B cell (primary cell): Measurements from ENCODE around the gene SLAMF9. TPM values are rescaled to one million over a fixed set of nuclear protein-coding genes. Genes with fewer than 3 reads are reported as not detected.

Experiments
- ATAC-seq: fragments of 200-7000 bp; cut with Tn5 transposase; one replicate; pipeline ENCODE4 v1.10.0; 2021; ENCODE audit warnings: low read depth, mild to moderate bottlenecking, moderate number of reproducible peaks, moderate library complexity
- CTCF ChIA-PET: fragments of 350-600 bp; sonication (Branson Sonifier 250); formaldehyde crosslinking; loops from one replicate; lab custom pipeline; 2021; ENCODE audit warnings: antibody characterized with exemption, inconsistent platforms; lab: Charles Lee
- POLR2A ChIA-PET: fragments of 350-600 bp; sonication (Branson Sonifier 250); formaldehyde crosslinking; loops from one replicate; lab custom pipeline; 2021; ENCODE audit warnings: antibody characterized with exemption; lab: Charles Lee
- DNase-seq: peaks from one replicate; pipeline ENCODE4 v3.0.0; 2013
- H2AFZ ChIP-seq: 2 replicates; pipeline ENCODE4 v1.6.1; 2012; ENCODE audit warnings: mild to moderate bottlenecking, low read depth, low read length; ENCODE audit not compliant: insufficient read depth, poor library complexity, severe bottlenecking
- H3K27ac ChIP-seq, 2 donors: 1 replicate in 1 of 2; 2 replicates in 1 of 2; pipeline ENCODE4 v1.5.1; 2012 to 2013; ENCODE audit warnings: low read length in 2 of 2, mild to moderate bottlenecking in 2 of 2, moderate library complexity in 1 of 2
- H3K27me3 ChIP-seq, 4 experiments: fragments of 200-600 bp in 1 of 4; sonication (generic) in 1 of 4; replicated peaks in 1 of 4; 1 replicate in 2 of 4; 2 replicates in 2 of 4; pipeline versions ENCODE4 v1.6.1 to v1.7.0; 2013 to 2016; ENCODE audit warnings: low read length in 3 of 4, mild to moderate bottlenecking in 2 of 4, mixed read lengths in 1 of 4, moderate library complexity in 1 of 4; ENCODE audit not compliant: insufficient read depth in 4 of 4, control insufficient read depth in 3 of 4; ENCODE audit errors: control extremely low read depth in 1 of 4
- H3K36me3 ChIP-seq, 2 experiments: replicated peaks in 1 of 2; 1 replicate in 1 of 2; 2 replicates in 1 of 2; pipeline versions ENCODE4 v1.6.1 to v1.7.1; 2013; ENCODE audit warnings: low read length in 1 of 2; ENCODE audit not compliant: insufficient read depth in 2 of 2, control insufficient read depth in 1 of 2; ENCODE audit errors: control extremely low read depth in 1 of 2, extremely low read depth in 1 of 2
- H3K4me1 ChIP-seq, 2 donors: fragments of 200-600 bp in 1 of 2; sonication (generic) in 1 of 2; 1 replicate in 1 of 2; 2 replicates in 1 of 2; pipeline versions ENCODE4 v1.5.1 to v1.6.1; 2013 to 2017; ENCODE audit warnings: low read length in 2 of 2; ENCODE audit not compliant: control insufficient read depth in 2 of 2, insufficient read depth in 2 of 2
- H3K4me2 ChIP-seq: replicated peaks from 2 replicates; pipeline ENCODE3; 2012; ENCODE audit warnings: mild to moderate bottlenecking, low read depth, low read length; ENCODE audit not compliant: poor library complexity, severe bottlenecking
- H3K4me3 ChIP-seq, 5 experiments: fragments of 200-600 bp in 1 of 5; sonication (generic) in 1 of 5; 1 replicate in 3 of 5; 2 replicates in 2 of 5; pipeline versions ENCODE4 v1.5.1 to v1.7.0; 2011 to 2016; ENCODE audit warnings: low read length in 4 of 5, mild to moderate bottlenecking in 4 of 5, low read depth in 2 of 5, control low read depth in 1 of 5, moderate library complexity in 1 of 5; ENCODE audit not compliant: insufficient read depth in 1 of 5; ENCODE audit errors: control extremely low read depth in 1 of 5, extremely low read depth in 1 of 5
- H3K79me2 ChIP-seq: fragments of 200-600 bp; sonication (generic); one replicate; pipeline ENCODE4 v1.6.0; 2016; ENCODE audit warnings: low read length; ENCODE audit not compliant: control insufficient read depth, insufficient read depth
- H3K9ac ChIP-seq: fragments of 200-600 bp; sonication (generic); 2 replicates; pipeline ENCODE4 v1.6.1; 2017; ENCODE audit warnings: mild to moderate bottlenecking, low read length, moderate library complexity
- H3K9me3 ChIP-seq, 3 donors: one replicate each; pipeline versions ENCODE4 v1.6.1 to v1.7.1; 2013; ENCODE audit warnings: low read length in 2 of 3; ENCODE audit not compliant: control insufficient read depth in 2 of 3, insufficient read depth in 1 of 3; ENCODE audit errors: control extremely low read depth in 1 of 3
- H4K20me1 ChIP-seq: 2 replicates; pipeline ENCODE4 v1.6.0; 2012; ENCODE audit warnings: mild to moderate bottlenecking, low read length; ENCODE audit not compliant: insufficient read depth, control insufficient read depth, poor library complexity, severe bottlenecking
- H3K27ac Mint-ChIP-seq: one replicate; pipeline ENCODE4 v1.8.0; 2021; ENCODE audit warnings: mixed read lengths
- H3K27me3 Mint-ChIP-seq: one replicate; pipeline ENCODE4 v1.8.0; 2021; ENCODE audit warnings: mixed read lengths
- H3K4me1 Mint-ChIP-seq: one replicate; pipeline ENCODE4 v1.8.0; 2021; ENCODE audit warnings: mixed read lengths
- H3K4me3 Mint-ChIP-seq: one replicate; pipeline ENCODE4 v1.8.0; 2021; ENCODE audit warnings: mixed read lengths
- H3K9me3 Mint-ChIP-seq: one replicate; pipeline ENCODE4 v1.8.0; 2022; ENCODE audit warnings: mixed read lengths; ENCODE audit not compliant: insufficient read depth
- EZH2 ChIP-seq: IDR thresholded peaks from 2 replicates; pipeline ENCODE4 v1.6.1; 2012; ENCODE audit warnings: borderline replicate concordance, low read depth, mild to moderate bottlenecking, moderate library complexity, low read length; ENCODE audit not compliant: insufficient read depth, poor library complexity, severe bottlenecking
- WGBS: methylation state at CpG from one replicate; pipeline ENCODE4 v1.1.5; 2013; ENCODE audit warnings: missing lambda C conversion rate; ENCODE audit not compliant: insufficient coverage; 5-methylcytosine and 5-hydroxymethylcytosine counted together
- intact Hi-C: fragments of 100-400 bp; cut with micrococcal nuclease; formaldehyde crosslinking; loops from one replicate; pipeline ENCODE4 v1.10.0; 2022
- polyA plus RNA-seq: library from polyadenylated mRNA; depleted of rRNA; stranded (reverse); fragments of >200 nt; gene quantifications from 2 replicates; pipeline ENCODE4 v1.2.3, GENCODE V29; 2012
- total RNA-seq, 2 donors: library from RNA; stranded (reverse); fragments of 120-200 nt in 1 of 2; gene quantifications; 1 replicate in 1 of 2; 2 replicates in 1 of 2; pipeline versions ENCODE4 v1.2.3 to v1.2.4, GENCODE V29; 2013 to 2022
- TF ChIP-seq, protein P1 (sequence below): fragments of 200-600 bp; IDR thresholded peaks from one replicate; pipeline ENCODE4 v1.8.0; 2022; ENCODE audit warnings: antibody characterized with exemption, mild to moderate bottlenecking

The SLAMF9 gene
- total and polyA plus RNA-seq, 2 donors (not counting 1 experiment from before 2014, with no cell fraction given), result not detected

DNA sequence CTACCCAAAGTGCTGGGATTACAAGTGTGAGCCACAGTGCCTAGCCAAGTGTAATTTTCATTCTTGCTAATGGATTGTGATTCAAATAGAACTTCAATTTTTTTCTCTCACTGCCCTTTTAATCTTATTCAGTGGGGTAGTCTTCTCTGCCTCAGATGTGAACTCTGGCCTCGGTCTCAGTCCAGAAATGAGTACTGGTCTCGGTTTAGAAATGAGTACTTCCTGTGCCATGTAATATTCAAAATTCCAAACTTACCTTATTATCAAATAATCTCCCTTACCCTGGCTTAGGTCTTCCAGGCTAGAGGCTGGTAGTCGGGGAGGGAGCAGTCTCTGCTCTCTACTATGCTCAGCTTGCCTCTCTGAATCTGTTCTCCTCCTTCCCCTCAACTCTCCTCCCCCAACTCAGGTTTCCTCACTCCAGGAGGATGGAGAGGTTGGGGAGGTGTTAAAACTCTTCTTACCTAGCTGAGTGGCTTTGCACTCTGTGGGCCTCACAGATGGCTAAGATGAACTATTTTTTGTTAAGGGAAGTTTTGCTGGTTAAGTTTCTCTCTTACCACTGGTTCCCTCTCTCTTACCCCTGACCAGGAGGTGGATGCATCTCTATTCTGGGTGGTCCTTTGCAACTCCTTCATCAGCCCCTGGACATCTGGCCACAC lies 4.8 kb upstream of the SLAMF9 start:
- Mint-ChIP-seq H3K4me3 (no peak overlapping the region), H3K9me3 (no peaks in the 10 kb centered on the region), H3K27ac (no peak overlapping the region), H3K4me1 (no peaks in the 10 kb centered on the region), H3K27me3 (peaks cover 25% of the 10 kb centered on the region)
- ATAC-seq, result no peak
- no peaks in the 10 kb centered on the region for H3K79me2 ChIP-seq
- ChIA-PET POLR2A (interaction anchor here (0.6 kb wide), 1 partner anchor 1813 kb away, joined by 3 read pairs; no protein-coding TSS in a partner anchor), CTCF (interaction anchor here (1.3 kb wide), 1 partner anchor 11 kb away, joined by 4 read pairs; no protein-coding TSS in a partner anchor)
- H3K27ac ChIP-seq, result no peak overlapping the region
- no peaks in the 10 kb centered on the region for H4K20me1 ChIP-seq
- no peaks in the 10 kb centered on the region for H3K36me3 ChIP-seq
- no peak for DNase-seq
- no peak overlapping the region for H3K4me3 ChIP-seq
- intact Hi-C loops, result no loop called here
- WGBS, result no CpG with 5 or more reads among the region's 3 CpGs
- H3K27me3 ChIP-seq, result peaks cover 0 to 3% (median 0%) of the 10 kb centered on the region in 4 experiments
- no peak overlapping the region for H2AFZ ChIP-seq
- no peaks in the 10 kb centered on the region for H3K9me3 ChIP-seq
- H3K4me1 ChIP-seq, result no peaks in the 10 kb centered on the region
- TF ChIP-seq EZH2, result no peak
- TF ChIP-seq, protein P1, sequence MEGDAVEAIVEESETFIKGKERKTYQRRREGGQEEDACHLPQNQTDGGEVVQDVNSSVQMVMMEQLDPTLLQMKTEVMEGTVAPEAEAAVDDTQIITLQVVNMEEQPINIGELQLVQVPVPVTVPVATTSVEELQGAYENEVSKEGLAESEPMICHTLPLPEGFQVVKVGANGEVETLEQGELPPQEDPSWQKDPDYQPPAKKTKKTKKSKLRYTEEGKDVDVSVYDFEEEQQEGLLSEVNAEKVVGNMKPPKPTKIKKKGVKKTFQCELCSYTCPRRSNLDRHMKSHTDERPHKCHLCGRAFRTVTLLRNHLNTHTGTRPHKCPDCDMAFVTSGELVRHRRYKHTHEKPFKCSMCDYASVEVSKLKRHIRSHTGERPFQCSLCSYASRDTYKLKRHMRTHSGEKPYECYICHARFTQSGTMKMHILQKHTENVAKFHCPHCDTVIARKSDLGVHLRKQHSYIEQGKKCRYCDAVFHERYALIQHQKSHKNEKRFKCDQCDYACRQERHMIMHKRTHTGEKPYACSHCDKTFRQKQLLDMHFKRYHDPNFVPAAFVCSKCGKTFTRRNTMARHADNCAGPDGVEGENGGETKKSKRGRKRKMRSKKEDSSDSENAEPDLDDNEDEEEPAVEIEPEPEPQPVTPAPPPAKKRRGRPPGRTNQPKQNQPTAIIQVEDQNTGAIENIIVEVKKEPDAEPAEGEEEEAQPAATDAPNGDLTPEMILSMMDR, result no peak
- no peak overlapping the region for H3K4me2 ChIP-seq
- no peak overlapping the region for H3K9ac ChIP-seq

DNA sequence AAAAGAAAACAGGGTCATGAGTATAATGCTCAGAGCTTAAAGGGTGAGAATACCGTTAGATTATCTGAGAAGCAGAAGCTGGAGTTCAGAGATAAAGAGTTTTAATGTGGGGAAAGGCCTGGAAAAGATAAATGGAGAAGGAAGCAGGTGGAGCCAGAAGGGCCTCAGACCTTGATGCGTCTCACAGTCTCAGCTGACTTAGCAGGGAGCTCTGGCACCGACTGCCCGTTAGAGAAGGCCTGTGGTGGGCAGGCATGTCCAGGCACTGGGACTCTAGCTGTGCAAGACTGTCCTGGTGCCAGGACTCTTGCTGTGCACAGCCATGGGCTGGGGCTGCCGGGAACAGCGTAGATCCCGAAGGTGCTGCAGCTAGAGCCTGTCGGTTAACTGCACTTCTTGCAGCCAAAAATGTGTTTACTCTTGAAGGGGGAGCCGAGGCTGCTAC lies 3.8 kb upstream of the SLAMF9 start:
- ATAC-seq, result no peak
- 69% methylated on average over 7 of the region's 9 CpGs for WGBS
- Histone ChIP-seq H3K9ac (no peak overlapping the region), H2AFZ (no peak overlapping the region), H3K9me3 (no peaks in the 10 kb centered on the region), H3K27ac (no peak overlapping the region), H4K20me1 (no peaks in the 10 kb centered on the region), H3K4me2 (no peak overlapping the region), H3K36me3 (no peaks in the 10 kb centered on the region), H3K27me3 (peaks cover 0 to 14% (median 3%) of the 10 kb centered on the region in 4 experiments), H3K4me1 (no peaks in the 10 kb centered on the region), H3K4me3 (no peak overlapping the region), H3K79me2 (no peaks in the 10 kb centered on the region)
- CTCF ChIA-PET, result interaction anchor here (1.2 to 1.3 kb wide), 2 partner anchors 12 to 50 kb away, joined by 4 read pairs; no protein-coding TSS in a partner anchor
- H3K27ac Mint-ChIP-seq, result no peak overlapping the region
- H3K27me3 Mint-ChIP-seq, result peaks cover 31% of the 10 kb centered on the region
- intact Hi-C loops, result no loop called here
- no peak for DNase-seq
- H3K9me3 Mint-ChIP-seq, result no peaks in the 10 kb centered on the region
- POLR2A ChIA-PET, result interaction anchor here (0.6 kb wide), 1 partner anchor 1814 kb away, joined by 3 read pairs; no protein-coding TSS in a partner anchor
- TF ChIP-seq, protein P1, result no peak
- TF ChIP-seq EZH2, result no peak
- H3K4me1 Mint-ChIP-seq, result no peaks in the 10 kb centered on the region
- no peak overlapping the region for H3K4me3 Mint-ChIP-seq
